ENCODE data around the gene KRTAP6-2. TPM values are rescaled to one million over a fixed set of nuclear protein-coding genes. Genes with fewer than 3 reads are reported as not detected.

The KRTAP6-2 gene
- total and polyA plus RNA-seq, 2 of the 13 experiments (the other 11 are each of a cell fraction or from before 2014, with no cell fraction given): not detected

DNA sequence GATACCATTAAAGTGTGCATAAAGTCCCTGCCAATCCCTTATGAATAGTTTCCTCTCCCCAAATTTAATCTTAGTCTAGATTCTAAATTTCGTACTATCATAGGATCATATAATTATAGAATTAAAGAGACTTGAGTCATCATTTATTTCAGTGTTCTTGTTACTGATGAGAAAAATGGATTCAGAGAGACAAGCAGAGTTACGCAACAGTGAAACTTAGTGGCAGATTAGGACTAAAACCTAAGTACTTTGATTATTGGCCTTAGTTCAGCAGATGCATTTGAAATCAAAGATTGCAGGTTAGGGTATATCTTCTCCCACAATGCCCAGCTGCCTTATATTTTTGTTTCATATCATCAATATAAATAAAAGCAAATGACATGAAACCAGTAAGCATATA lies 36.7 kb downstream of the KRTAP6-2 start:
- WGBS (ENCODE audit: low lambda C conversion rate): 13% methylated on average over 2 of the region's 2 CpGs
- in situ Hi-C loops (cut with HindIII; ENCODE audit: extremely low pct_ligation_motif_present, low pct_unique_long_range_greater_than_20kb): no loop called here
- TF ChIP-seq HNRNPUL1 (IDR thresholded peaks at IDR 0.05; ENCODE audit: low read depth, low read length) (no peak), CEBPB (IDR thresholded peaks at IDR 0.05; ENCODE audit: borderline replicate concordance, low read depth, low read length) (peak; percentile 62)

DNA sequence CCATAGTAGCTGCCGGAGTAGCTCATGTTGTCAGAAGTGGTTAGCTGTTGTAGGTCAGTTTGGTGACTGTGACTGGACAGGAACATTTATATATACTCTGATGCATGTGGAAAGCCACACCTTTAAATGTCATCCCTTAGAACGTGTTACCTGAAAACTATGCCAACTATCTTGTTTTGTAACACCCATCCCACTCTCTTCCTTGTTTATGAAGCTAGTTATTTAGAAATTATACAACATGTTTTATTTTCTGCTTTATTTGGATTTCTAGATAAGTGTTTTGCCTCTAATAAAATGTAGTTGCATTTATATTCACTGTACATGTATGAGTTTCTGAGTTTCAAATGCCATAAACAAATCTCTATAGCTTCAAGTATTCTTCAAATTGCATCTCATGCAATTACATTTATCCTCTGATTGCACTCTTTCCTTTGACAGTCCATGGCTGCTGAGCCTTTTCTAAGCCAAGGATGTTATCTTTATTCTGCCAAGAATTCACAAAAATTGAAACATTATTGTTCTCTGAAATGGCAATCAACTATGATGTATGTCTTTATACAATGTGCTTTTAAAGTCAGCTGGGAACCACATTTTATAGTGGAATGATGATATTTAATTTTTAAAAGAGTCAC lies 37.3 kb downstream of the KRTAP6-2 start, which contains the start of gene KRTAP19-7:
Gene KRTAP19-7 (minus strand): TSS at position 51 of the 632 bp plus-strand sequence. CDS start 25 bp downstream, at position 26.
- no peak for ATAC-seq
- in situ Hi-C loops (cut with HindIII; ENCODE audit: extremely low pct_ligation_motif_present, low pct_unique_long_range_greater_than_20kb) (no loop called here), intact Hi-C loops (cut with micrococcal nuclease; ENCODE audit: unreplicated experiment) (no loop called here)
- H3K27ac ChIP-seq (ENCODE audit: extremely low read length, insufficient read depth, low read length): no peak within 1 kb of the TSS
- ChIA-PET POLR2A (no interaction called here), CTCF (ENCODE audit: low intra/inter-chr PET ratio, low total read pairs) (no interaction called here)
- H3K9ac ChIP-seq (ENCODE audit: insufficient read depth, low read depth, low read length): no peak within 1 kb of the TSS
- 29% methylated on average over 2 of the region's 2 CpGs for WGBS (ENCODE audit: low lambda C conversion rate)
- DNase-seq (ENCODE audit: low spot score): no peak
- H4K20me1 ChIP-seq (ENCODE audit: insufficient read depth, low read length): no peaks in the 10 kb centered on the region
- no TSS peak for BruUV-seq (replicated peaks)
- no peaks in the 10 kb centered on the region for H3K36me3 ChIP-seq (replicated peaks in 1 of 2; ENCODE audit: control insufficient read depth in 1 of 2, insufficient read depth in 2 of 2, low read length in 2 of 2)
- no peaks in the 10 kb centered on the region for H3K27me3 ChIP-seq (ENCODE audit: control insufficient read depth in 1 of 2, insufficient read depth in 2 of 2, low read length in 2 of 2)
- no peak within 1 kb of the TSS for H3K4me2 ChIP-seq (ENCODE audit: low read depth, low read length)
- peaks cover 86% of the 10 kb centered on the region for H3K9me3 ChIP-seq (ENCODE audit: low read length)
- no peak for FAIRE-seq
- no peaks in the 10 kb centered on the region for H3K79me2 ChIP-seq (ENCODE audit: insufficient read depth, low read length)
- H3K4me3 ChIP-seq (replicated peaks in 1 of 3; ENCODE audit: insufficient read depth in 1 of 3, low read depth in 2 of 3, low read length in 3 of 3): no peak within 1 kb of the TSS
- H2AFZ ChIP-seq (ENCODE audit: low read length): no peak within 1 kb of the TSS
- no peaks in the 10 kb centered on the region for H3K4me1 ChIP-seq (ENCODE audit: insufficient read depth, low read length)
- TF ChIP-seq, protein P1, sequence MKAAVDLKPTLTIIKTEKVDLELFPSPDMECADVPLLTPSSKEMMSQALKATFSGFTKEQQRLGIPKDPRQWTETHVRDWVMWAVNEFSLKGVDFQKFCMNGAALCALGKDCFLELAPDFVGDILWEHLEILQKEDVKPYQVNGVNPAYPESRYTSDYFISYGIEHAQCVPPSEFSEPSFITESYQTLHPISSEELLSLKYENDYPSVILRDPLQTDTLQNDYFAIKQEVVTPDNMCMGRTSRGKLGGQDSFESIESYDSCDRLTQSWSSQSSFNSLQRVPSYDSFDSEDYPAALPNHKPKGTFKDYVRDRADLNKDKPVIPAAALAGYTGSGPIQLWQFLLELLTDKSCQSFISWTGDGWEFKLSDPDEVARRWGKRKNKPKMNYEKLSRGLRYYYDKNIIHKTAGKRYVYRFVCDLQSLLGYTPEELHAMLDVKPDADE (CRISPR knock-in tag; IDR thresholded peaks at IDR 0.05): no peak
- TF ChIP-seq AKAP8 (CRISPR knock-in tag; IDR thresholded peaks at IDR 0.05) (no peak), ARHGAP35 (CRISPR knock-in tag; IDR thresholded peaks at IDR 0.05; ENCODE audit: borderline replicate concordance) (no peak), ZNF343 (CRISPR knock-in tag; IDR thresholded peaks at IDR 0.05) (no peak), CCDC6 (CRISPR knock-in tag; IDR thresholded peaks at IDR 0.05) (no peak)
- TF ChIP-seq, protein P2, sequence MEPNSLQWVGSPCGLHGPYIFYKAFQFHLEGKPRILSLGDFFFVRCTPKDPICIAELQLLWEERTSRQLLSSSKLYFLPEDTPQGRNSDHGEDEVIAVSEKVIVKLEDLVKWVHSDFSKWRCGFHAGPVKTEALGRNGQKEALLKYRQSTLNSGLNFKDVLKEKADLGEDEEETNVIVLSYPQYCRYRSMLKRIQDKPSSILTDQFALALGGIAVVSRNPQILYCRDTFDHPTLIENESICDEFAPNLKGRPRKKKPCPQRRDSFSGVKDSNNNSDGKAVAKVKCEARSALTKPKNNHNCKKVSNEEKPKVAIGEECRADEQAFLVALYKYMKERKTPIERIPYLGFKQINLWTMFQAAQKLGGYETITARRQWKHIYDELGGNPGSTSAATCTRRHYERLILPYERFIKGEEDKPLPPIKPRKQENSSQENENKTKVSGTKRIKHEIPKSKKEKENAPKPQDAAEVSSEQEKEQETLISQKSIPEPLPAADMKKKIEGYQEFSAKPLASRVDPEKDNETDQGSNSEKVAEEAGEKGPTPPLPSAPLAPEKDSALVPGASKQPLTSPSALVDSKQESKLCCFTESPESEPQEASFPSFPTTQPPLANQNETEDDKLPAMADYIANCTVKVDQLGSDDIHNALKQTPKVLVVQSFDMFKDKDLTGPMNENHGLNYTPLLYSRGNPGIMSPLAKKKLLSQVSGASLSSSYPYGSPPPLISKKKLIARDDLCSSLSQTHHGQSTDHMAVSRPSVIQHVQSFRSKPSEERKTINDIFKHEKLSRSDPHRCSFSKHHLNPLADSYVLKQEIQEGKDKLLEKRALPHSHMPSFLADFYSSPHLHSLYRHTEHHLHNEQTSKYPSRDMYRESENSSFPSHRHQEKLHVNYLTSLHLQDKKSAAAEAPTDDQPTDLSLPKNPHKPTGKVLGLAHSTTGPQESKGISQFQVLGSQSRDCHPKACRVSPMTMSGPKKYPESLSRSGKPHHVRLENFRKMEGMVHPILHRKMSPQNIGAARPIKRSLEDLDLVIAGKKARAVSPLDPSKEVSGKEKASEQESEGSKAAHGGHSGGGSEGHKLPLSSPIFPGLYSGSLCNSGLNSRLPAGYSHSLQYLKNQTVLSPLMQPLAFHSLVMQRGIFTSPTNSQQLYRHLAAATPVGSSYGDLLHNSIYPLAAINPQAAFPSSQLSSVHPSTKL (CRISPR knock-in tag; IDR thresholded peaks at IDR 0.05): no peak
- TF ChIP-seq, protein P3, sequence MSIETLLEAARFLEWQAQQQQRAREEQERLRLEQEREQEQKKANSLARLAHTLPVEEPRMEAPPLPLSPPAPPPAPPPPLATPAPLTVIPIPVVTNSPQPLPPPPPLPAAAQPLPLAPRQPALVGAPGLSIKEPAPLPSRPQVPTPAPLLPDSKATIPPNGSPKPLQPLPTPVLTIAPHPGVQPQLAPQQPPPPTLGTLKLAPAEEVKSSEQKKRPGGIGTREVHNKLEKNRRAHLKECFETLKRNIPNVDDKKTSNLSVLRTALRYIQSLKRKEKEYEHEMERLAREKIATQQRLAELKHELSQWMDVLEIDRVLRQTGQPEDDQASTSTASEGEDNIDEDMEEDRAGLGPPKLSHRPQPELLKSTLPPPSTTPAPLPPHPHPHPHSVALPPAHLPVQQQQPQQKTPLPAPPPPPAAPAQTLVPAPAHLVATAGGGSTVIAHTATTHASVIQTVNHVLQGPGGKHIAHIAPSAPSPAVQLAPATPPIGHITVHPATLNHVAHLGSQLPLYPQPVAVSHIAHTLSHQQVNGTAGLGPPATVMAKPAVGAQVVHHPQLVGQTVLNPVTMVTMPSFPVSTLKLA (IDR thresholded peaks at IDR 0.05): no peak

More for the DNA sequence above, 36.7 kb downstream of the KRTAP6-2 start:
- CTCF ChIA-PET (ENCODE audit: low intra/inter-chr PET ratio, low total read pairs): no interaction called here
- Histone ChIP-seq H3K36me3 (replicated peaks in 1 of 2; ENCODE audit: control insufficient read depth in 1 of 2, insufficient read depth in 2 of 2, low read length in 2 of 2) (no peaks in the 10 kb centered on the region), H3K27me3 (ENCODE audit: control insufficient read depth in 1 of 2, insufficient read depth in 2 of 2, low read length in 2 of 2) (no peaks in the 10 kb centered on the region), H2AFZ (ENCODE audit: low read length) (no peak overlapping the region), H3K9ac (ENCODE audit: insufficient read depth, low read depth, low read length) (no peak overlapping the region), H3K9me3 (ENCODE audit: low read length) (peaks cover 83% of the 10 kb centered on the region), H4K20me1 (ENCODE audit: insufficient read depth, low read length) (no peaks in the 10 kb centered on the region), H3K4me1 (ENCODE audit: insufficient read depth, low read length) (no peaks in the 10 kb centered on the region), H3K79me2 (ENCODE audit: insufficient read depth, low read length) (no peaks in the 10 kb centered on the region), H3K27ac (ENCODE audit: extremely low read length, insufficient read depth, low read length) (no peak overlapping the region), H3K4me3 (replicated peaks in 1 of 3; ENCODE audit: insufficient read depth in 1 of 3, low read depth in 2 of 3, low read length in 3 of 3) (no peak overlapping the region), H3K4me2 (ENCODE audit: low read depth, low read length) (no peak overlapping the region)
- no peak for DNase-seq (ENCODE audit: low spot score)
- intact Hi-C loops (cut with micrococcal nuclease; ENCODE audit: unreplicated experiment): no loop called here
- no peak for FAIRE-seq
- BruUV-seq (replicated peaks): no TSS peak
- POLR2A ChIA-PET: no interaction called here
- no peak for ATAC-seq

All from HepG2 (cell line).